Measurements from ENCODE around the gene EHBP1.

The EHBP1 gene

GRCh38 chr2:62854600-62855514, 149.3 kb downstream of the EHBP1 start:
- peaks cover 37% of the 10 kb centered on the region for H3K36me3 ChIP-seq
- no peak for TF ChIP-seq Cebpa-rat (IDR thresholded peaks at IDR 0.05)
- H3K4me2 ChIP-seq = no peak overlapping the region
- no peak overlapping the region for H3K27ac ChIP-seq
- no peak overlapping the region for H3K9ac ChIP-seq
- no peaks in the 10 kb centered on the region for H3K27me3 ChIP-seq
- peaks cover 29% of the 10 kb centered on the region for H3K9me3 ChIP-seq
- H3K4me1 ChIP-seq = no peaks in the 10 kb centered on the region
- H3K4me3 ChIP-seq = no peak overlapping the region
- H4K20me1 ChIP-seq = no peaks in the 10 kb centered on the region

- Histone ChIP-seq H3K27me3 (no peaks in the 10 kb centered on the region), H3K4me2 (no peak overlapping the region), H3K9me3 (peaks cover 29% of the 10 kb centered on the region), H3K36me3 (peaks cover 37% of the 10 kb centered on the region), H3K4me3 (no peak overlapping the region), H3K9ac (no peak overlapping the region), H3K4me1 (no peaks in the 10 kb centered on the region), H4K20me1 (no peaks in the 10 kb centered on the region), H3K27ac (no peak overlapping the region)
- TF ChIP-seq Cebpa-rat (IDR thresholded peaks at IDR 0.05) = no peak
These were observed 150.9 kb downstream of the EHBP1 start for GRCh38 chr2:62856228-62857040.

GRCh38 chr2:62857139-62857931, 151.8 kb downstream of the EHBP1 start:
- no peak for TF ChIP-seq Cebpa-rat (IDR thresholded peaks at IDR 0.05)
- H3K36me3 ChIP-seq = peaks cover 37% of the 10 kb centered on the region
- H3K27me3 ChIP-seq = no peaks in the 10 kb centered on the region
- no peak overlapping the region for H3K27ac ChIP-seq
- peaks cover 29% of the 10 kb centered on the region for H3K9me3 ChIP-seq
- H3K4me2 ChIP-seq = no peak overlapping the region
- no peak overlapping the region for H3K9ac ChIP-seq
- H3K4me3 ChIP-seq = no peak overlapping the region
- H3K4me1 ChIP-seq = no peaks in the 10 kb centered on the region
- H4K20me1 ChIP-seq = no peaks in the 10 kb centered on the region

GRCh38 chr2:62858231-62858832, 152.8 kb downstream of the EHBP1 start:
- Histone ChIP-seq H4K20me1 (no peaks in the 10 kb centered on the region), H3K4me3 (no peak overlapping the region), H3K9ac (no peak overlapping the region), H3K4me2 (no peak overlapping the region), H3K4me1 (no peaks in the 10 kb centered on the region), H3K36me3 (peaks cover 33% of the 10 kb centered on the region), H3K27me3 (no peaks in the 10 kb centered on the region), H3K27ac (no peak overlapping the region), H3K9me3 (peaks cover 25% of the 10 kb centered on the region)
- no peak for TF ChIP-seq Cebpa-rat (IDR thresholded peaks at IDR 0.05)

- Histone ChIP-seq H3K27me3 (no peaks in the 10 kb centered on the region), H3K4me1 (no peaks in the 10 kb centered on the region), H3K4me3 (no peak overlapping the region), H3K36me3 (peaks cover 29% of the 10 kb centered on the region), H3K27ac (no peak overlapping the region), H3K9me3 (peaks cover 11% of the 10 kb centered on the region), H3K4me2 (no peak overlapping the region), H3K9ac (no peak overlapping the region), H4K20me1 (no peaks in the 10 kb centered on the region)
- no peak for TF ChIP-seq Cebpa-rat (IDR thresholded peaks at IDR 0.05)
These were observed 163.4 kb downstream of the EHBP1 start for GRCh38 chr2:62868947-62869346.

- Histone ChIP-seq H3K4me3 (no peak overlapping the region), H3K27me3 (no peaks in the 10 kb centered on the region), H3K4me2 (no peak overlapping the region), H3K36me3 (peaks cover 32% of the 10 kb centered on the region), H3K27ac (no peak overlapping the region), H3K9me3 (peaks cover 24% of the 10 kb centered on the region), H4K20me1 (no peaks in the 10 kb centered on the region), H3K9ac (no peak overlapping the region), H3K4me1 (no peaks in the 10 kb centered on the region)
- no peak for TF ChIP-seq Cebpa-rat (IDR thresholded peaks at IDR 0.05)
These were observed 165.5 kb downstream of the EHBP1 start for GRCh38 chr2:62870966-62871365.

- H3K27ac ChIP-seq = no peak overlapping the region
- no peaks in the 10 kb centered on the region for H4K20me1 ChIP-seq
- no peak overlapping the region for H3K4me2 ChIP-seq
These were observed 166.0 kb downstream of the EHBP1 start for GRCh38 chr2:62871506-62871905.

GRCh38 chr2:62873603-62874002, 168.1 kb downstream of the EHBP1 start:
- H3K27me3 ChIP-seq = no peaks in the 10 kb centered on the region
- H3K36me3 ChIP-seq = peaks cover 47% of the 10 kb centered on the region
- H3K4me1 ChIP-seq = no peaks in the 10 kb centered on the region
- H3K9me3 ChIP-seq = peaks cover 30% of the 10 kb centered on the region
- no peaks in the 10 kb centered on the region for H4K20me1 ChIP-seq
- H3K27ac ChIP-seq = no peak overlapping the region
- TF ChIP-seq Cebpa-rat (IDR thresholded peaks at IDR 0.05) = no peak
- H3K4me3 ChIP-seq = no peak overlapping the region
- no peak overlapping the region for H3K9ac ChIP-seq
- H3K4me2 ChIP-seq = no peak overlapping the region

More at GRCh38 chr2:62871506-62871905, 166.0 kb downstream of the EHBP1 start:
- no peak overlapping the region for H3K9ac ChIP-seq
- H3K4me3 ChIP-seq = no peak overlapping the region
- no peaks in the 10 kb centered on the region for H3K27me3 ChIP-seq
- peaks cover 28% of the 10 kb centered on the region for H3K9me3 ChIP-seq
- TF ChIP-seq Cebpa-rat (IDR thresholded peaks at IDR 0.05) = no peak
- no peaks in the 10 kb centered on the region for H3K4me1 ChIP-seq
- peaks cover 35% of the 10 kb centered on the region for H3K36me3 ChIP-seq

- no peaks in the 10 kb centered on the region for H4K20me1 ChIP-seq
- H3K4me2 ChIP-seq = no peak overlapping the region
- no peaks in the 10 kb centered on the region for H3K27me3 ChIP-seq
- TF ChIP-seq Cebpa-rat (IDR thresholded peaks at IDR 0.05) = no peak
- no peak overlapping the region for H3K9ac ChIP-seq
- no peaks in the 10 kb centered on the region for H3K4me1 ChIP-seq
- H3K4me3 ChIP-seq = no peak overlapping the region
- H3K27ac ChIP-seq = no peak overlapping the region
- peaks cover 56% of the 10 kb centered on the region for H3K36me3 ChIP-seq
- peaks cover 34% of the 10 kb centered on the region for H3K9me3 ChIP-seq
These were observed 169.4 kb downstream of the EHBP1 start for GRCh38 chr2:62874881-62875383.
